A549 treated with DMSO at 1 μM for 4 hours (cell line): ENCODE results near the gene GIT1. TPM values are rescaled to one million over a fixed set of nuclear protein-coding genes. Genes with fewer than 3 reads are reported as not detected.

Experiments used
- total RNA-seq: library from RNA; stranded (reverse); fragments of 200-300 nt; extraction: Qiagen RNA extraction; gene quantifications from 5 replicates; pipeline ENCODE4 v1.2.3, GENCODE V29; 2022; ENCODE audit warnings: low read depth

Gene GIT1, protein sequence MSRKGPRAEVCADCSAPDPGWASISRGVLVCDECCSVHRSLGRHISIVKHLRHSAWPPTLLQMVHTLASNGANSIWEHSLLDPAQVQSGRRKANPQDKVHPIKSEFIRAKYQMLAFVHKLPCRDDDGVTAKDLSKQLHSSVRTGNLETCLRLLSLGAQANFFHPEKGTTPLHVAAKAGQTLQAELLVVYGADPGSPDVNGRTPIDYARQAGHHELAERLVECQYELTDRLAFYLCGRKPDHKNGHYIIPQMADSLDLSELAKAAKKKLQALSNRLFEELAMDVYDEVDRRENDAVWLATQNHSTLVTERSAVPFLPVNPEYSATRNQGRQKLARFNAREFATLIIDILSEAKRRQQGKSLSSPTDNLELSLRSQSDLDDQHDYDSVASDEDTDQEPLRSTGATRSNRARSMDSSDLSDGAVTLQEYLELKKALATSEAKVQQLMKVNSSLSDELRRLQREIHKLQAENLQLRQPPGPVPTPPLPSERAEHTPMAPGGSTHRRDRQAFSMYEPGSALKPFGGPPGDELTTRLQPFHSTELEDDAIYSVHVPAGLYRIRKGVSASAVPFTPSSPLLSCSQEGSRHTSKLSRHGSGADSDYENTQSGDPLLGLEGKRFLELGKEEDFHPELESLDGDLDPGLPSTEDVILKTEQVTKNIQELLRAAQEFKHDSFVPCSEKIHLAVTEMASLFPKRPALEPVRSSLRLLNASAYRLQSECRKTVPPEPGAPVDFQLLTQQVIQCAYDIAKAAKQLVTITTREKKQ
- total RNA-seq: 57.7 to 77.4 TPM (median 67.2 TPM) in 5 replicates

DNA sequence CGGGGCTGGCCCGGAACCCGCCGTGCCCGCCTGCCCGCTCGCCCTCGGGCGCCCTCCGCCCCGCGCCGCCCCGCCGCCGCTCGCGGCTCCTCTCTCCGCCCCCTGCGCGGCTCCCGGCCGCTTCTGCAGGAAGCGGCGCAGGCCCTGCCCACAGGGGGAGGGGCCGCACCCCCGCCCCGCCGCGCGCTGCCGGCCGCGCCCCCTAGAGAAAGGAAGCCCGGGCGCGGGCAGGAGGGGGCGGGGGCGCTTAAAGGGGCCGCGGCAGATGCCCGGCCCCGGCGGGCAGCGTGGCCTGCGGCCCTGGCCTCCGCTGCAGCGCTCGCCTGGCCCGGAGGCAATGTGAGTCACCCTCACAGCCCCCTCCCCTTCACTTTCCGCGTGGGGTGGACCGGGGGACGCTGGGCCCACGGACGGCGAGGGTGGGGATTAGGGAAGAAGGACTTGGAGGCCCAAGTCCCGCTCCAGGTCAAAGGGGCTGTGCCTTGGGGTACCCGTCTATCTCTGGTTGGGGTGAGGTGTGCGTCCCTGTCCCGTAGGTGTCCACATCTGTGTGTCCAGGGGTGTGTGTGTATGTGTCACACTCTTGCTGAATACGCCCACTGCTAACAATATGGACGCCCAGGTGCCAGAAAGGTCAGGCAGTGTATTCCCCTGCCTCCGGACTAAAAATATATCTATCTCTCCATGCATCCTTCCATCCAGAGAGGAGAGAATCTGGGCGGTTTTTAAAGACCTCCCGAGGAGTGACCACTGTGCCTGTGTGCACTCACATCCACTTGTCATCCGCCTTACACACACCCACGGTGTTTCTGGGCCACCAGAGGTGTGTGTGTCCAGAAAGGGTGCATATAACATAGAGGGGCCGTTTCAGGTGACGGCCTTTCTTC is at the start of gene GIT1:
GIT1 (minus strand) TSS at position 125 of the 887 bp plus-strand sequence. CDS start 270 bp downstream, outside the sequence.

DNA sequence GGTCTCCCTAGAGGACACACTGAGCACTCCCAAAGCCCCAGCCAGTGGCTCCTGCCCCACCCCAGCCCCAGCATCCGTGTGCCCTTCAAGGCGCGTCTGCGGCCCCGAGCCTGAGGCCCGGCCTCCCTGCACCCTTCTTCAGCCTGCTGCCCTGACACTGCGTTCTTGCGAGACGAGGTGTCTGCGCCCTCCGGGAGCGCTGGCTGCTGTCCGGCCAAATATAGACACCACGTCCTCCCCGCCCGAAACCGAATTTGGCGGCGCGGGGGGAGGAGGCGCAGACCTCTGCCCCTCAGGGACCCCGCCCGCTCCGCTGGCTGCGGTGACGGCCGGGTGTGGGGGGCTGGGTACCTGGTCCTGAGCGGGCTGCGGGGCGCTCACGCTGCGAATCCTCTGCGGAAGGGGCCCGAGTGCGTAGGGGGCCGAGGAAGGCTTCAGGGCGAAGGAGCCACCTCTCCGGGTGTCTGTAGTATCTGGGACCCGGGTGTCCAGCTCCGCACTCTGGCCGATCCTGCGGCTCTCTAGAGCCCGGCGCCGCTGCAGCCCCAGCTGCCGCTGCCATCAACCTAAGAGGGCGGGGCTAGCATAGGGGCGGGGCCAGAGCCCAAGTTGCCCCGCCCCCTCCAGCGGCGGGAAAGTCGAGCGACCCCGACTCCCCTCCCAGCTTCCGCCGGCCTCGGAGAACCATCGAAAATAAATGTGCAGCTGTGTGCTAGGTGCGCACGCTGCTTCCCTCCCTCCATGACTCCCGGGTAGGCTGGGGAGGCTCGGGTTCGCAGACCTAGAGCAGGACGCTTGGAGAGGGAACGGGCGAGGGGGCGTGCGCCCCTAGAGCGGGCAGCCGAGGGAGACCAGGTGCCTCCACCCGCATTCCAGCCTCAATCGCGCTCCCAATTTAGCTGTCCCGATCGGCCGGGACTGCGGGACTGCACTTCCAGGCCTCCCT is 33.2 kb upstream of the GIT1 start, which contains the start of gene CORO6:
CORO6 (minus strand) TSS at position 576 of the 946 bp plus-strand sequence. CDS start 1,491 bp downstream, outside the sequence.

DNA sequence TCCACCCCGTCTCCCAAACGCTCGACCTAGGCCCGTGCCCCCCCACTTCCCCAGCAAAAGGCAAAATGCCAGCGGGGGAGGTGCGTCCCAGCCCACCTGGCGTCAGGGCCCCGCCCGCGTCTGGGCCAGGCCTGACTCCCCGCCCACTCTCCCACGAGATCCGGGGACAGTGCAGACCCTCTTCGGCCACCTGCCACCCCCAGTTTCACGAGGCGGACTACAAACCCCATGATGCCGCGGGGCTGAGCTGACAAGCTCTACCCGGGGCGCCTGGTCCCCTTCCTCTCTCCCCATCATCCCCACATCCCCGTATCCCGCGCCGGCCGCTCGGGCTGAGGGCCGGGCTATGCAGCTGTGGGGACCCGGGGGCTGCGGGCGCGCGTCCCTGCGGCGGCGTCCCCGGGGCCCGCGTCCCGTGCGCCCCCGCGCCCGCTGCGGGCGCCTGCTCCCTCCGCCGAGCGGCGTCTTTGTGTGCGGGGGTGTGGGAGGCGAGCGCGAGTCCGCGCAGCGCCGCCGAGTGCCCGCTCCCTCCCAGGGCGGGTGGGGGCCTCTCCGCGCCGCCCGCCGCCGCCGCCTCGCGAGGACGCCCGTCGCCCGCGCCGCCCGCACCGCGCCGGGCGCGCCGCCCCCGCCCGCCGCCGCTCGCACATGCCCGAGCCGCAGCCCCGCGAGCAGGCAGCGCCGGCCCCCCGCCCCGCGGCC is 3.6 kb upstream of the GIT1 start, which contains the start of gene ANKRD13B:
ANKRD13B (plus strand) TSS at position 283 of the 702 bp plus-strand sequence. CDS start 490 bp downstream, outside the sequence.

DNA sequence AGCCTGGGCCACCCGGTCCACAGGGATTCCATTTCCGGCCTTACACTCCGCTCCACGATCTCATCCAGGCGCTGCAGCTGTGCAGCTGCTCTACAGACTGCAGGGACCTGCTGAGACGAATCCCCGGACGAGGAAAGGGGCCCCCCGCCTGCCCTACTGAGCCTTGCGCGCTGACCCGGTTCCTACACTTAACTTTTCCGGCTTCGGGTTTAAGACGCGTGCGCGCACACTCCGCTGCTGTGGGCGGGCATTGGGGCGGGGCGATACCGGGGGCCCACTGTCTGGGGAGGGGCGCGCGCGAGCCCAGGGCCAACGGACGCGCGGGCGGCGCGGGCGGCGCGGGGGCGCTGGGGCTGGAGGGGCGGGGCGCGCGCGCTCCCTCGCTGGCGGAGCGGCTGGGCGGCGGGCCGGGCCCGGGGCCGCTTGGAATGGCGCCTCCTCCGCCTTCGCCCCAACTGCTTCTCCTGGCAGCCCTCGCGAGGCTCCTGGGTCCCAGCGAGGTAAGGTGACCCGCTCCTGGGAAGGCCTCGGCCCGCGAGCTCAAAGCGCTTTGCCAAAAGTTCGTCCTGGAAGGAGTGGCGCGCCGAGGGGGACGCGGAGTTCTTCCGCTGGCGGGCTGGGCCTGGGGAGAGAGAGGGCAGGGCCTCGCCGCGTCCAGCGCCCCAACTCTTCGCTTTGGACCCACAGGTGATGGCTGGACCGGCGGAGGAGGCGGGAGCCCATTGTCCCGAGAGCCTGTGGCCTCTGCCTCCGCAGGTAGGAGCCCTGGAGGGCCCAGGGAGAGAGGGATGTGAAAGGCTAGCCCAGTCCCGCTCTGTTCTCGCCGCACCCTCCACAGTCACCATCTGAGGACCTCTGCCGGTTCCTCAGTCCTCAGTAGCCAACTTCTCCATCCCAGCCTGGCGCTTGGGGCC is 20.9 kb downstream of the GIT1 start, which contains the start of gene TP53I13:
TP53I13 (plus strand) TSS at position 371 of the 914 bp plus-strand sequence; CDS start at position 429, 58 bp downstream.

DNA sequence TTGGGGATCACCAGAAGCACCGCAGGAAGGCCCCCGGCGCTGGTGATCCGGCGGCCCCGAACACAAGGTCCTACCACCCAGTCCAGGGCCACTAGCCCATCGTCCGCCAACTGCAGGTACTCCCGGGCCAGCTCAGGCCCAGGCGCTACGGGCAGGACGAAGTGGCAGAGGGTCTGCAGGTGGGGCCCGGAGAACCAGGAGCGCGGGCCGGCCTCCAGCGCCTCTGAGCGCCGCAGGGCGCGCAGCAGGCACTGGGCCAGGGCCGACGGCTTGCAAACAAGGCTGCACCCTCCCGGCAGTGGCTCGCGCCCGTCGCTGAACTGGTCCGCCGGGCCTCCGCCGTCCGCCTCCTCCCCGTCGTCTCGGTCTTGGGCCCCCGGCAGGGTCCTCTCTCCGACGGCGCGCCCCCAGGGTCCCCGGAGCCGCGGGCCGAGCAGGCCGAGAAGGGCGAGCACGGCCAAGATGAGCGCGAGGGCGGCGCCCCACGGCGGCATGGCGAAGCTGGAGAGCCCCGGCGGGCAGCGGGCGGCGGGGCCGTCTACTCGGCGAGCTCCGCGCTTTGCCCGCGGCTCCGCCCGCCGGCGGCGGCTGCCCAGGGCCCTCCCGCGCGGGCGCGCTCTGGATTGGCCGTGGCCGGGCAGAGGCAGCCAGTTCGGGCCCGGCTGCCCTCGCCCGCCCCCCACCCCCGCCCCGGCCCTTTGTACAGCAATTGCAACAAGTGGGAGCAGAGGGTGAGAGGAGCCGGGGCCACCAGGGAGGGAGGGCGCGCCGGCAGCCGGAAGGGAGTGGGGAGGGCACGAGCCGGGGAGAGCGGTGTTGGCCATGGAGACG is 22.8 kb downstream of the GIT1 start, which contains the start of gene ABHD15:
ABHD15 (minus strand) TSS at position 565 of the 831 bp plus-strand sequence; CDS start at position 494, 71 bp downstream.

Other genes starting within 250 kb of the GIT1 start
- 18.4 to 33.4 TPM (median 28.7 TPM) in 5 replicates for gene TAOK1, start 199.3 kb downstream of the GIT1 start, total RNA-seq
- gene ABHD15, start 22.6 kb downstream of the GIT1 start, total RNA-seq: 20.8 to 26.7 TPM (median 24.5 TPM) in 5 replicates
- gene TP53I13, start 20.9 kb downstream of the GIT1 start, total RNA-seq: 63.7 to 90.1 TPM (median 80.9 TPM) in 5 replicates
- gene ANKRD13B, start 3.5 kb upstream of the GIT1 start, total RNA-seq: 17.4 to 28.7 TPM (median 26.4 TPM) in 5 replicates
- gene CORO6, start 33.3 kb upstream of the GIT1 start, total RNA-seq: 5.2 to 7.7 TPM (median 7.0 TPM) in 5 replicates